AG04450 (cell line): Measurements from ENCODE around the gene DCAF7. TPM values are rescaled to one million over a fixed set of nuclear protein-coding genes. Genes with fewer than 3 reads are reported as not detected.
A peak's percentile ranks its signal among the peaks of the same experiment; 100 is the strongest.

Source experiments
- CTCF ChIA-PET: fragments of 300-600, 350-600 bp; formaldehyde crosslinking; extraction: SDS; loops from one replicate; lab custom pipeline; 2022; ENCODE audit warnings: antibody characterized with exemption, inconsistent platforms; lab: Charles Lee
- POLR2A ChIA-PET: fragments of 350-600 bp; formaldehyde crosslinking; extraction: SDS; loops from one replicate; lab custom pipeline; 2021; ENCODE audit warnings: antibody characterized with exemption, inconsistent platforms; lab: Yijun Ruan, JAX
- DNase-seq: peaks from one replicate; pipeline ENCODE4 v3.0.0-alpha.2; 2011; ENCODE audit warnings: low read depth, low spot score
- H3K27ac ChIP-seq: one replicate; pipeline ENCODE4 v1.5.1; 2012; ENCODE audit warnings: low read depth, low read length, control low read depth
- H3K27me3 ChIP-seq: one replicate; pipeline ENCODE4 v1.6.0; 2012; ENCODE audit warnings: low read length; ENCODE audit not compliant: control insufficient read depth, insufficient read depth
- H3K4me3 ChIP-seq: 2 replicates; pipeline ENCODE4 v1.5.1; 2011; ENCODE audit warnings: mild to moderate bottlenecking, low read depth, low read length, control low read depth
- H3K9me3 ChIP-seq: 2 replicates; pipeline ENCODE4 v1.5.1; 2012; ENCODE audit warnings: low read length; ENCODE audit not compliant: control insufficient read depth, insufficient read depth
- CTCF ChIP-seq: IDR thresholded peaks from 2 replicates; pipeline ENCODE4 v1.5.1; 2011; ENCODE audit warnings: low read depth, low read length, control low read depth, inconsistent platforms
- polyA plus RNA-seq: library from polyadenylated mRNA; depleted of rRNA; stranded (reverse); fragments of >200 nt; gene quantifications from 2 replicates; pipeline ENCODE4 v1.2.3, GENCODE V29; 2011

The DCAF7 gene
- polyA plus RNA-seq, 1 experiment, result 50.4 TPM

GRCh38 chr17:63600569-63601438 is 50.5 kb downstream of the DCAF7 start, which contains the start of gene TACO1:
TACO1 (plus strand) TSS chr17:63600895; CDS start chr17:63601084, 189 bp downstream.
- H3K27me3 ChIP-seq, result no peaks in the 10 kb centered on the region
- peak; percentile 60 for DNase-seq
- ChIA-PET POLR2A (interaction anchor here (0.8 to 1.7 kb wide), 3 partner anchors 21 to 32 kb away, joined by 3 to 5 read pairs (median 4); partner anchors contain the start of gene MAP3K3), CTCF (interaction anchor here (0.6 to 3.3 kb wide), 6 partner anchors 11 to 185 kb away, joined by 3 to 44 read pairs (median 5); partner anchors contain the start of gene MAP3K3)
- peak within 1 kb of the TSS; percentile 88 for H3K4me3 ChIP-seq
- no peak for TF ChIP-seq CTCF
- no peaks in the 10 kb centered on the region; the same call in 1 of the 2 replicates for H3K9me3 ChIP-seq
- peak within 1 kb of the TSS; percentile 61 for H3K27ac ChIP-seq

GRCh38 chr17:63601439-63602371 is 51.4 kb downstream of the DCAF7 start:
- POLR2A ChIA-PET, result interaction anchor here (1.7 kb wide), 1 partner anchor 20 kb away, joined by 4 read pairs; the partner anchor contains the start of gene MAP3K3

GRCh38 chr17:63609816-63610573 is 59.7 kb downstream of the DCAF7 start:
- Histone ChIP-seq H3K9me3 (no peaks in the 10 kb centered on the region), H3K27me3 (no peaks in the 10 kb centered on the region), H3K27ac (no peak overlapping the region), H3K4me3 (no peak overlapping the region)
- POLR2A ChIA-PET, result no interaction called here
- no peak for TF ChIP-seq CTCF
- CTCF ChIA-PET, result interaction anchor here (10.8 kb wide), 1 partner anchor 182 kb away, joined by 296 read pairs; no protein-coding TSS in a partner anchor
- DNase-seq, result no peak

More at GRCh38 chr17:63601439-63602371, 51.4 kb downstream of the DCAF7 start:
- DNase-seq, result no peak
- TF ChIP-seq CTCF, result no peak
- Histone ChIP-seq H3K27ac (peak overlapping the region; percentile 61), H3K27me3 (no peaks in the 10 kb centered on the region), H3K4me3 (peak overlapping the region; percentile 88), H3K9me3 (no peaks in the 10 kb centered on the region; the same call in 1 of the 2 replicates)
- CTCF ChIA-PET, result interaction anchor here (0.6 to 3.3 kb wide), 6 partner anchors 10 to 194 kb away, joined by 3 to 44 read pairs (median 7); partner anchors contain the start of gene MAP3K3

GRCh38 chr17:63610854-63611253 is 60.6 kb downstream of the DCAF7 start:
- DNase-seq, result no peak
- POLR2A ChIA-PET, result interaction anchor here (0.9 kb wide), 1 partner anchor 11 kb away, joined by 4 read pairs; the partner anchor contains the start of gene MAP3K3
- H3K27me3 ChIP-seq, result no peaks in the 10 kb centered on the region
- H3K27ac ChIP-seq, result no peak overlapping the region
- no peaks in the 10 kb centered on the region for H3K9me3 ChIP-seq
- CTCF ChIA-PET, result interaction anchor here (1.1 to 10.8 kb wide), 7 partner anchors 10 to 527 kb away, joined by 3 to 296 read pairs (median 8); partner anchors contain the start of gene TACO1
- no peak for TF ChIP-seq CTCF
- H3K4me3 ChIP-seq, result no peak overlapping the region
